HepG2 (cell line): ENCODE measurements around the gene HOXA10. TPM values are rescaled to one million over a fixed set of nuclear protein-coding genes. Genes with fewer than 3 reads are reported as not detected.
A peak's percentile ranks its signal among the peaks of the same experiment; 100 is the strongest.

ENCODE experiments used
- CEBPG ChIP-seq: IDR thresholded peaks from 2 replicates; pipeline ENCODE4 v1.6.1; 2016
- EHMT2 ChIP-seq: fragments of 200-600 bp; sonication (generic); IDR thresholded peaks from 2 replicates; pipeline ENCODE4 v1.7.0; 2017; ENCODE audit warnings: antibody characterized with exemption, low read depth, low read length, borderline replicate concordance
- HOXA3 ChIP-seq: sonication (generic); formaldehyde crosslinking; IDR thresholded peaks from 2 replicates; pipeline ENCODE4 v1.5.0; 2020; ENCODE audit warnings: missing genetic modification reagents
- ZNF350 ChIP-seq: sonication (generic); formaldehyde crosslinking; IDR thresholded peaks from 2 replicates; pipeline ENCODE4 v1.4.0; 2020; ENCODE audit warnings: mild to moderate bottlenecking, low read depth, missing genetic modification reagents, borderline replicate concordance
- polyA plus RNA-seq, 8 experiments: library from polyadenylated mRNA; depleted of rRNA in 3 of 8; stranded (reverse) in 7 of 8; unstranded in 1 of 8; fragments of >200 nt; fragmentation: Illumina TruSeq in 4 of 8; extraction: Trizol in 4 of 8; gene quantifications; 2 replicates each; pipeline versions ENCODE4 v1.2.1 to v1.2.3, GENCODE V29; 2011 to 2016; ENCODE audit warnings: low read depth in 4 of 8, missing spikeins in 1 of 8, mixed read lengths in 1 of 8; ENCODE audit not compliant: insufficient read depth in 1 of 8
- total RNA-seq, 5 experiments: library from RNA; depleted of rRNA; stranded (reverse); fragments of >200 nt; fragmentation: Illumina TruSeq; extraction: Trizol; gene quantifications; 2 replicates each; pipeline ENCODE4 v1.2.3, GENCODE V29; 2016; ENCODE audit warnings: low read depth in 1 of 5
- TF ChIP-seq, protein P1 (sequence below): sonication (generic); formaldehyde crosslinking; IDR thresholded peaks from 2 replicates; pipeline ENCODE4 v1.4.0; 2020; ENCODE audit warnings: missing genetic modification reagents
- TF ChIP-seq, protein P2 (sequence below): sonication (generic); formaldehyde crosslinking; IDR thresholded peaks from 2 replicates; pipeline ENCODE4 v1.5.1; 2020; ENCODE audit warnings: missing genetic modification reagents, mild to moderate bottlenecking, borderline replicate concordance
- TF ChIP-seq, protein P3 (sequence below): sonication (generic); formaldehyde crosslinking; IDR thresholded peaks from 2 replicates; pipeline ENCODE4 v1.5.1; 2020; ENCODE audit warnings: missing genetic modification reagents, mild to moderate bottlenecking, borderline replicate concordance

Gene HOXA10
- total and polyA plus RNA-seq, 2 of the 13 experiments (the other 11 are each of a cell fraction or from before 2014, with no cell fraction given), result not detected

DNA sequence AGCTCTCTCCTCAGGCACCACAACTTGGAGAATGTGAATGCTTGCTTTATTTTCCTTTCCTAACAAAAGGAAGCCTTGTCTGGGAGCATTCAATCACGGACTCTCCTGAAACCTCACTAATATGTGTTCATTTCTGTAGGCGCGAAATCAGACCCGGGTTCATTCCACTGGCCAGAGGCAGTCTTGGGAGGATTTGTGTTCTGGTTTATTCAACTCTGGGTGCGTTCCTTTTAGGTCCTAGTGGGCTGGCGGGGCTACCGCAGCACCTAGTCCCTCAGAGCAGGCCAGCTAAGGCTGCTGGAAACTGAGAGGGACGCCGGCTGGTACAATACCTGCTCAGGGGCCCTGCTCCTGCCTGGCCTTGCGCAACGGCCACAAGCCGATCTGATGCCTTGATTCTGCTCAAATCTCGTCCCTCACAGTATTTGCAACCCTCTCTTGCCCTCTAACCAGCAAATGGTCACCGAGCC, 51.1 kb downstream of the HOXA10 start (continued):
- TF ChIP-seq, protein P1, sequence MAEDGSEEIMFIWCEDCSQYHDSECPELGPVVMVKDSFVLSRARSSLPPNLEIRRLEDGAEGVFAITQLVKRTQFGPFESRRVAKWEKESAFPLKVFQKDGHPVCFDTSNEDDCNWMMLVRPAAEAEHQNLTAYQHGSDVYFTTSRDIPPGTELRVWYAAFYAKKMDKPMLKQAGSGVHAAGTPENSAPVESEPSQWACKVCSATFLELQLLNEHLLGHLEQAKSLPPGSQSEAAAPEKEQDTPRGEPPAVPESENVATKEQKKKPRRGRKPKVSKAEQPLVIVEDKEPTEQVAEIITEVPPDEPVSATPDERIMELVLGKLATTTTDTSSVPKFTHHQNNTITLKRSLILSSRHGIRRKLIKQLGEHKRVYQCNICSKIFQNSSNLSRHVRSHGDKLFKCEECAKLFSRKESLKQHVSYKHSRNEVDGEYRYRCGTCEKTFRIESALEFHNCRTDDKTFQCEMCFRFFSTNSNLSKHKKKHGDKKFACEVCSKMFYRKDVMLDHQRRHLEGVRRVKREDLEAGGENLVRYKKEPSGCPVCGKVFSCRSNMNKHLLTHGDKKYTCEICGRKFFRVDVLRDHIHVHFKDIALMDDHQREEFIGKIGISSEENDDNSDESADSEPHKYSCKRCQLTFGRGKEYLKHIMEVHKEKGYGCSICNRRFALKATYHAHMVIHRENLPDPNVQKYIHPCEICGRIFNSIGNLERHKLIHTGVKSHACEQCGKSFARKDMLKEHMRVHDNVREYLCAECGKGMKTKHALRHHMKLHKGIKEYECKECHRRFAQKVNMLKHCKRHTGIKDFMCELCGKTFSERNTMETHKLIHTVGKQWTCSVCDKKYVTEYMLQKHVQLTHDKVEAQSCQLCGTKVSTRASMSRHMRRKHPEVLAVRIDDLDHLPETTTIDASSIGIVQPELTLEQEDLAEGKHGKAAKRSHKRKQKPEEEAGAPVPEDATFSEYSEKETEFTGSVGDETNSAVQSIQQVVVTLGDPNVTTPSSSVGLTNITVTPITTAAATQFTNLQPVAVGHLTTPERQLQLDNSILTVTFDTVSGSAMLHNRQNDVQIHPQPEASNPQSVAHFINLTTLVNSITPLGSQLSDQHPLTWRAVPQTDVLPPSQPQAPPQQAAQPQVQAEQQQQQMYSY, result no peak
- 0 out of 2 replicates have a peak, but pooled peaks have one; percentile 23 for TF ChIP-seq HOXA3 (CRISPR knock-in tag)
- TF ChIP-seq, protein P2, sequence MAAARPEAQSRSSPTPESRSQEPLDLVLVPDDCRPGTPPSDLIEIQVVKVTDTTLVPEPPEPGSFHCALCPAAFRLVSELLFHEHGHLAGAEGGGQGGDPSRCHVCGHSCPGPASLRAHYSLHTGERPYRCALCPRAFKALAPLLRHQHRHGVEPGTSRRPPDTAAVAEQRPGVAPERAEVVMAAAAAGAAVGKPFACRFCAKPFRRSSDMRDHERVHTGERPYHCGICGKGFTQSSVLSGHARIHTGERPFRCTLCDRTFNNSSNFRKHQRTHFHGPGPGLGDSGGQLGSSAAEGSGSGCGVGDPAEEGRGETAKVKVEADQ (CRISPR knock-in tag), result no peak
- peak; percentile 96 for TF ChIP-seq CEBPG (CRISPR knock-in tag)
- no peak for TF ChIP-seq EHMT2
- TF ChIP-seq, protein P3, sequence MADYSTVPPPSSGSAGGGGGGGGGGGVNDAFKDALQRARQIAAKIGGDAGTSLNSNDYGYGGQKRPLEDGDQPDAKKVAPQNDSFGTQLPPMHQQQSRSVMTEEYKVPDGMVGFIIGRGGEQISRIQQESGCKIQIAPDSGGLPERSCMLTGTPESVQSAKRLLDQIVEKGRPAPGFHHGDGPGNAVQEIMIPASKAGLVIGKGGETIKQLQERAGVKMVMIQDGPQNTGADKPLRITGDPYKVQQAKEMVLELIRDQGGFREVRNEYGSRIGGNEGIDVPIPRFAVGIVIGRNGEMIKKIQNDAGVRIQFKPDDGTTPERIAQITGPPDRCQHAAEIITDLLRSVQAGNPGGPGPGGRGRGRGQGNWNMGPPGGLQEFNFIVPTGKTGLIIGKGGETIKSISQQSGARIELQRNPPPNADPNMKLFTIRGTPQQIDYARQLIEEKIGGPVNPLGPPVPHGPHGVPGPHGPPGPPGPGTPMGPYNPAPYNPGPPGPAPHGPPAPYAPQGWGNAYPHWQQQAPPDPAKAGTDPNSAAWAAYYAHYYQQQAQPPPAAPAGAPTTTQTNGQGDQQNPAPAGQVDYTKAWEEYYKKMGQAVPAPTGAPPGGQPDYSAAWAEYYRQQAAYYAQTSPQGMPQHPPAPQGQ (CRISPR knock-in tag), result no peak
- no peak for TF ChIP-seq ZNF350 (CRISPR knock-in tag)
- TF ChIP-seq, all 625 proteins: peak for 41
